Activated naive CD8-positive, alpha-beta T cell treated with anti-CD3 and anti-CD28 coated beads for 36 hours (primary cell): Measurements from ENCODE around the gene PCSK5. TPM values are rescaled to one million over a fixed set of nuclear protein-coding genes. Genes with fewer than 3 reads are reported as not detected.
A peak's percentile ranks its signal among the peaks of the same experiment; 100 is the strongest.
"Not testable (repeated sequence)": the region's sequence is repeated elsewhere in the genome, so short reads cannot be mapped to it uniquely, and the experiment has no call there.

Experiments
- DNase-seq: peaks from one replicate; pipeline ENCODE4 v3.0.0; 2021
- H3K27ac Mint-ChIP-seq: one replicate; pipeline ENCODE4 v1.8.0; 2022; ENCODE audit warnings: mild to moderate bottlenecking, moderate library complexity, mixed read lengths
- H3K27me3 Mint-ChIP-seq: one replicate; pipeline ENCODE4 v1.8.0; 2022; ENCODE audit warnings: mild to moderate bottlenecking, mixed read lengths
- H3K36me3 Mint-ChIP-seq: one replicate; pipeline ENCODE4 v1.8.0; 2021; ENCODE audit warnings: mild to moderate bottlenecking, mixed read lengths
- H3K4me1 Mint-ChIP-seq: one replicate; pipeline ENCODE4 v1.8.0; 2021; ENCODE audit warnings: mixed read lengths
- H3K4me3 Mint-ChIP-seq: one replicate; pipeline ENCODE4 v1.8.0; 2022; ENCODE audit warnings: mild to moderate bottlenecking, moderate library complexity, mixed read lengths
- H3K9me3 Mint-ChIP-seq: one replicate; pipeline ENCODE4 v1.8.0; 2022; ENCODE audit warnings: mixed read lengths
- total RNA-seq, 2 experiments: library from RNA; stranded (reverse); gene quantifications; one replicate each; pipeline ENCODE4 v1.2.3, GENCODE V29; 2021

Gene PCSK5
- 1 to 10 TPM; 5.3 to 5.5 TPM for total RNA-seq

DNA sequence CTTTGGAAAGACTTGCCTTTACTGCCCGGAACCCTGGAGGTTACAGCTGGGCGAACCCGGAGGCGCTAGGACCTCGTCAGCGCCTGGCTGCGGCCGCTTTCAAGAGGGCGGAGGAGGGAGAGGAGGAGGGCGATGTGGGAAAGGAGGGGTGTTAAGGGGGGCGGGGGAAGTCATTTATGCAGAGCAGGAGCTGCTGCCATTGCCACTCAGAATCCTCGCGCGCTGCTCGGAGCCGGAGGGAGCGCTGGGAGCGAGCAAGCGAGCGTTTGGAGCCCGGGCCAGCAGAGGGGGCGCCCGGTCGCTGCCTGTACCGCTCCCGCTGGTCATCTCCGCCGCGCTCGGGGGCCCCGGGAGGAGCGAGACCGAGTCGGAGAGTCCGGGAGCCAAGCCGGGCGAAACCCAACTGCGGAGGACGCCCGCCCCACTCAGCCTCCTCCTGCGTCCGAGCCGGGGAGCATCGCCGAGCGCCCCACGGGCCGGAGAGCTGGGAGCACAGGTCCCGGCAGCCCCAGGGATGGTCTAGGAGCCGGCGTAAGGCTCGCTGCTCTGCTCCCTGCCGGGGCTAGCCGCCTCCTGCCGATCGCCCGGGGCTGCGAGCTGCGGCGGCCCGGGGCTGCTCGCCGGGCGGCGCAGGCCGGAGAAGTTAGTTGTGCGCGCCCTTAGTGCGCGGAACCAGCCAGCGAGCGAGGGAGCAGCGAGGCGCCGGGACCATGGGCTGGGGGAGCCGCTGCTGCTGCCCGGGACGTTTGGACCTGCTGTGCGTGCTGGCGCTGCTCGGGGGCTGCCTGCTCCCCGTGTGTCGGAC, at the start of gene PCSK5:
Gene PCSK5, plus strand, starts transcription at position 202 of the 805 bp plus-strand sequence. Its CDS starts 509 bp downstream, at position 711.
- Mint-ChIP-seq H3K36me3 (no peaks in the 10 kb centered on the region), H3K9me3 (no peaks in the 10 kb centered on the region), H3K4me1 (peaks cover 33% of the 10 kb centered on the region), H3K27ac (peak within 1 kb of the TSS; percentile 87), H3K27me3 (no peaks in the 10 kb centered on the region), H3K4me3 (peak within 1 kb of the TSS; percentile 98)
- DNase-seq = peak; percentile 88

- no peaks in the 10 kb centered on the region for H3K36me3 Mint-ChIP-seq
- H3K4me1 Mint-ChIP-seq = no peaks in the 10 kb centered on the region
- H3K27ac Mint-ChIP-seq = no peak overlapping the region
- no peaks in the 10 kb centered on the region for H3K9me3 Mint-ChIP-seq
- H3K4me3 Mint-ChIP-seq = no peak overlapping the region
- no peaks in the 10 kb centered on the region for H3K27me3 Mint-ChIP-seq
- no peak for DNase-seq
Observed at GRCh38 chr9:75844321-75844720, 46.2 kb upstream of the PCSK5 start.

DNA sequence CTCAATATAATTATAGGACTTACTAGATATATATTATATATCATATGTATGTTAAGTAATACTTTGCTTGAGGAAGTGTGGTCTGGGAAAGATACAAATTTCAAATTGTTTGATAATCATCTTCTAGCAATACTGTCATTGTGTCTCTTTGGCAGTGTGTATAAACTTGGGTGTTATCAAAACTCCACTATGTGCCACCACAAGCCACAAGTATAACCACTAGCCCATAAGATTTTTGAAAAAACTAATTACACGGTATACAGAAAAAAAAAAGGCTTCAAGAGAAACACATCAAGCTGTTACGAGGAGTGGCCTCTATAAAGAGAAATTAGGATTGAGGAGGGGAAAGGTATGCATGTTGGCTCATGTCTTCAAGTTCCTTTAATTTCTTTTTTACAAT, 44.7 kb upstream of the PCSK5 start:
- DNase-seq = no peak
- Mint-ChIP-seq H3K27ac (no peak overlapping the region), H3K27me3 (no peaks in the 10 kb centered on the region), H3K4me1 (no peaks in the 10 kb centered on the region), H3K36me3 (no peaks in the 10 kb centered on the region), H3K4me3 (no peak overlapping the region), H3K9me3 (no peaks in the 10 kb centered on the region)

DNA sequence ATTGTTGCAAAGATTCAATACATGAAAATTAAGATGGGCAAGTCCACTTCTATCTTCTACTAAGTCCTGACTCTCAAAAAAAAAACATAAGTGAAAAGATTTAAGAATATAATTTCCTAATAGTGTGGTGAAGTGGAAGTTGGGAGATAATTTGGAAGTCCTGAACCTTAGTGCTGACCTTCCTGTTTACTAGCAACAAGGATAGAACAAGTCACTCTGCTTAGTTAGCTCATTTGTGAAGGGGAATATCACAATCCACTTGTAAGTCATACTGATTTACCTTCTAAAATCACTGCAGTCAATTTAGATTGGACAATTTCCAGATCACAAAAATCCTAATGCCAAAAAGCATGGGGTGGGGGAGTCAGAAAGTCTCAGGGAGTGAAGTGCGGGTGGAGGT, 43.4 kb upstream of the PCSK5 start:
- Mint-ChIP-seq H3K36me3 (no peaks in the 10 kb centered on the region), H3K27ac (no peak overlapping the region), H3K9me3 (peaks cover 1% of the 10 kb centered on the region), H3K4me1 (no peaks in the 10 kb centered on the region), H3K27me3 (no peaks in the 10 kb centered on the region), H3K4me3 (no peak overlapping the region)
- no peak for DNase-seq

- no peaks in the 10 kb centered on the region for H3K27me3 Mint-ChIP-seq
- H3K36me3 Mint-ChIP-seq = no peaks in the 10 kb centered on the region
- H3K4me3 Mint-ChIP-seq = no peak overlapping the region
- no peak for DNase-seq
- peaks cover 1% of the 10 kb centered on the region for H3K9me3 Mint-ChIP-seq
- no peaks in the 10 kb centered on the region for H3K4me1 Mint-ChIP-seq
- H3K27ac Mint-ChIP-seq = no peak overlapping the region
Observed at GRCh38 chr9:75850459-75851200, 39.8 kb upstream of the PCSK5 start.

DNA sequence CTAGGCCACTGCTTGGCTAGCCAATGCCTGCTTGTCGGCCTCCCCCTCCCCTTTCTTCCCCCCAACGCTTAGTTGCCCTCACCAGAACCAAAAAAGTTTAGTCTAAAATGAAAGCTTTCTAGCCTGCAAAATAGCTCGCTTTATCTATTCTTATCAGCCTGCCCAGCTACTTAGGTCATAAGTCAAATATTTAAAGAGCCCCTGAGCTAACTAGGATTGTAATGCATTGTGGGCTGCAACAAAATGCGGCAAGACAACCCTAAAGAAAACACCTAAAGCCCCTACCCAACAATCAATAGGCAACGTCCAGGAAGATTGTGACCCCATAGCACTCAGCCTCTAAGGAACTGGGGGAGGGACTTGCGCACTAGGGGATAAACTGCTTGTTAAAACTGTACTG, 38.6 kb upstream of the PCSK5 start:
- Mint-ChIP-seq H3K27ac (no peak overlapping the region), H3K9me3 (peaks cover 1% of the 10 kb centered on the region), H3K27me3 (no peaks in the 10 kb centered on the region), H3K36me3 (no peaks in the 10 kb centered on the region), H3K4me1 (no peaks in the 10 kb centered on the region), H3K4me3 (no peak overlapping the region)
- DNase-seq = no peak

GRCh38 chr9:75852746-75853145, 37.7 kb upstream of the PCSK5 start:
- Mint-ChIP-seq H3K27ac (no peak overlapping the region), H3K27me3 (no peaks in the 10 kb centered on the region), H3K9me3 (peaks cover 1% of the 10 kb centered on the region), H3K36me3 (no peaks in the 10 kb centered on the region), H3K4me3 (no peak overlapping the region), H3K4me1 (no peaks in the 10 kb centered on the region)
- DNase-seq = no peak

- Mint-ChIP-seq H3K27me3 (no peaks in the 10 kb centered on the region), H3K36me3 (no peaks in the 10 kb centered on the region), H3K27ac (no peak overlapping the region), H3K4me1 (no peaks in the 10 kb centered on the region), H3K4me3 (no peak overlapping the region), H3K9me3 (peaks cover 1% of the 10 kb centered on the region)
- no peak for DNase-seq
Observed at GRCh38 chr9:75855509-75855908, 35.0 kb upstream of the PCSK5 start.

GRCh38 chr9:75858497-75859092, 31.9 kb upstream of the PCSK5 start:
- DNase-seq = no peak

DNA sequence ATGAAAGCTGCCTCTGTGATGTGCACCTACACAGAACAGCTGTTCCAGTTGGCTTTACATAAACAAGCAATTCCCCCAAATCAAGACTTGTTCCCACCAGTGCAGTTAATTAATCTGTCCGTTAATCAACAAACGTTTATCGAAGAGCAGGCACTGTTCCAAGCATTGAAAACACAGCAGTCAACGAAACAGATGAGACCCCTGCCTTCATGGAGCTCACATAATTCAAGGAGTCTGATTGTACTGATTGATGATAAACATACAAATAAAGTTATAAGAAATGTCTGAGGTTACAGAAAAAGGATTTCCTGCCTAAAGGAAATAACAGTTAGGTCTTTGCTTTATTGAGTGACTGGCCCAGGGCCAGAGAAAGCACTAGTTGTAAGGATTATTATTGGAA, 26.2 kb upstream of the PCSK5 start:
- Mint-ChIP-seq H3K9me3 (no peaks in the 10 kb centered on the region), H3K4me3 (no peak overlapping the region)

More at GRCh38 chr9:75858497-75859092, 31.9 kb upstream of the PCSK5 start:
- no peaks in the 10 kb centered on the region for H3K9me3 Mint-ChIP-seq
- H3K4me3 Mint-ChIP-seq = no peak overlapping the region
- no peaks in the 10 kb centered on the region for H3K4me1 Mint-ChIP-seq
- no peaks in the 10 kb centered on the region for H3K27me3 Mint-ChIP-seq
- peaks cover 2% of the 10 kb centered on the region for H3K36me3 Mint-ChIP-seq
- H3K27ac Mint-ChIP-seq = no peak overlapping the region

DNA sequence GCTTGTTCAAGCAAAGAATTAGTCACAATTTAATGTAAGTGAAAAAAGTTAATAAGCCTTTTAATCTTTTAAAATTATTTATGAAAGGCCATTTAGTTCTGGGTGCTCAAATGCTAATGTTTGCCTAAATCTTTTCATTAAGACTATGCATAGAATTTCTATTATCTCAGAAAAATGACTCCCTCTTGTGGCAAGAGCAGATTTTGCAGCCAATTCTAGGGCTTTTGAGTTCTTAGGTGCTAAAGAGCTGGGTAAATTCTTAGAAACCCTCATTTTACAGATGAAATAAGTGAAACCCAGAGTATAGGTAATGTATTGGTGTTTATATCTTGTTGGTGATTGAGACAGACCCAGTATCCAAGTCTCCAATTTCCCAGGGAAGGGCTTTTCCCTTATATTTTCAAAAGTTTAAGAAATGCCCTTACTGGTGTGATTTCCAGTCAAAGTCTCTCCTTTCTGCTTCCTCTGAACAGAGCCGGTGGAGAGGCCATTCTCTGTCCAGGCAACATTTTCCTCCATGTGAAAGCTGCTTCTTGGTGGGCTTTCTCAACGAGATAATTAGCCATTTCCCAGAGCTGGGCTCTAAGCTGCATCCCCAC, 24.1 kb upstream of the PCSK5 start:
- H3K27me3 Mint-ChIP-seq = no peaks in the 10 kb centered on the region
- H3K36me3 Mint-ChIP-seq = peaks cover 2% of the 10 kb centered on the region
- H3K27ac Mint-ChIP-seq = no peak overlapping the region
- no peaks in the 10 kb centered on the region for H3K9me3 Mint-ChIP-seq
- DNase-seq = peak; percentile 29
- H3K4me3 Mint-ChIP-seq = no peak overlapping the region
- H3K4me1 Mint-ChIP-seq = peaks cover 24% of the 10 kb centered on the region

More for the DNA sequence above, 26.2 kb upstream of the PCSK5 start:
- Mint-ChIP-seq H3K27me3 (no peaks in the 10 kb centered on the region), H3K27ac (no peak overlapping the region), H3K4me1 (peaks cover 7% of the 10 kb centered on the region), H3K36me3 (peaks cover 2% of the 10 kb centered on the region)
- DNase-seq = no peak

GRCh38 chr9:75868526-75868925, 21.9 kb upstream of the PCSK5 start:
- H3K4me1 Mint-ChIP-seq = peaks cover 24% of the 10 kb centered on the region

DNA sequence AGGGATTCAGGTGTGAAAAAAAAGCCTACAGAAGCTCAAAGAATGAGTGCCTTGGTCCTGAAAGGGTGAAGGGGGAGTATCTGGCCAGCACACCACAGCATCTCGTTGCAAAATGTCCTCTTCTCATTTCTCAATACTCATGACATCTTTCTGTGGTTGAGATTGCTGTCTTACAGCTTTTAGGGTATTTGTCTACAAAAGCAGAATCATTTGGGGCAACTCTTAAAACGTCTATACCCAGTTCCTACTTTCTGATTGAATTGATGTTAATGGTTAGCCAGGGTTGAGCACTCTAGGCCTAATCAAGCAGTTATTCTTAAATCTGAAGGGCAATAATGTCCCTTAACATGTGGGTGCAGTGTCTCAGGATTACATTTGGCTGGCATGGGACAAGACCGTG, 21.2 kb upstream of the PCSK5 start:
- H3K27me3 Mint-ChIP-seq = no peaks in the 10 kb centered on the region
- H3K9me3 Mint-ChIP-seq = no peaks in the 10 kb centered on the region
- H3K4me3 Mint-ChIP-seq = no peak overlapping the region
- no peaks in the 10 kb centered on the region for H3K36me3 Mint-ChIP-seq
- DNase-seq = no peak
- H3K4me1 Mint-ChIP-seq = peaks cover 24% of the 10 kb centered on the region
- no peak overlapping the region for H3K27ac Mint-ChIP-seq

More at GRCh38 chr9:75868526-75868925, 21.9 kb upstream of the PCSK5 start:
- H3K27ac Mint-ChIP-seq, H3K27me3 Mint-ChIP-seq, H3K9me3 Mint-ChIP-seq, DNase-seq, H3K36me3 Mint-ChIP-seq, H3K4me3 Mint-ChIP-seq: not testable (repeated sequence)

DNA sequence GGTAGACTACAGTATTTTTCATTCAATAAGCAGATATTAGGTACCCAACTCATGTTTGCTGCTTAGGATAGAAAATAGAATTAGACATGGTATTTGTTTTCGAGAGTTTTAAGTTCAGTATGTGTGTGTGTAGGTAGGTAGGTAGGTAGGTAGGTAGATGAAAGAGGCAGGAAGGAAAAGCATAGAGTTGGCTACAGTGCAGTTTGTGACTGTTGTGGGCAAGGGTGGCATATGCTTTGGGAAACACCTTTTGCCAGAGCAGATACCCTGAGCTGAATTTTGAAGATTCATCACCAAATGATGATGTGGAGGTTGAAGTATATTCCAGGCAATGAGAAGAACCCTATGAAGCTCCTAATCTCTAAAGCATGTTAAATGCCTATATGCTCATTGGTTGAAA, 20.0 kb upstream of the PCSK5 start:
- Mint-ChIP-seq H3K4me3 (no peak overlapping the region), H3K9me3 (no peaks in the 10 kb centered on the region), H3K36me3 (no peaks in the 10 kb centered on the region), H3K27ac (no peak overlapping the region), H3K27me3 (no peaks in the 10 kb centered on the region), H3K4me1 (peaks cover 24% of the 10 kb centered on the region)
- DNase-seq = no peak

DNA sequence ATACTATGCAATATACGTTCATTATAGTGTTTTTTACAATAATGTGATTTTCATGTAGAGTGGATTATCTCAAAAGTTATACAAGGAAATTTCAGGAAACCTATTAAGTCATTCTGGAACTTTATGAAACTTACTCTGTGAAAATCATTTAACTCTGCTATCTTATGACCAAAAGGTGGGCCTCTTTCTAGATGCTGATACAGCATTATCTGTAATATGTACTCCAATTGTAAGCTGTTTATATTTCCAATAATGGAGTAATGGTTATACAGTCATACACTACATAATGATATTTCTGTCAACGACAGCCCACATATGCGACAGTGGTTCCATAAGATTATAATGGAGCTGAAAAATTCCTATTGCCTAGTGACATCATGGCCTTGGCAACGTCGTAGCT, 18.8 kb upstream of the PCSK5 start:
- DNase-seq = no peak
- H3K27me3 Mint-ChIP-seq = no peaks in the 10 kb centered on the region
- no peak overlapping the region for H3K27ac Mint-ChIP-seq
- peaks cover 24% of the 10 kb centered on the region for H3K4me1 Mint-ChIP-seq
- no peak overlapping the region for H3K4me3 Mint-ChIP-seq
- H3K36me3 Mint-ChIP-seq = no peaks in the 10 kb centered on the region
- H3K9me3 Mint-ChIP-seq = no peaks in the 10 kb centered on the region
